GM15510 (cell line): ENCODE measurements around the gene SLC6A19.

Experiments
- POLR2A ChIP-seq: IDR thresholded peaks from 3 replicates; pipeline ENCODE4 v1.6.1; 2011; ENCODE audit warnings: borderline replicate concordance; ENCODE audit not compliant: insufficient read length; ENCODE audit errors: extremely low read depth

The SLC6A19 gene

GRCh38 chr5:1197876-1198666 lies 3.3 kb upstream of the SLC6A19 start:
- TF ChIP-seq POLR2A: no peak

- no peak for TF ChIP-seq POLR2A
These were observed 2.1 kb upstream of the SLC6A19 start for GRCh38 chr5:1199340-1199648.

GRCh38 chr5:1199649-1200494 lies 1.5 kb upstream of the SLC6A19 start:
- TF ChIP-seq POLR2A: no peak

- TF ChIP-seq POLR2A: no peak
These were observed 684 bp upstream of the SLC6A19 start for GRCh38 chr5:1200495-1201326.

GRCh38 chr5:1202026-1202797 lies 817 bp downstream of the SLC6A19 start:
- no peak for TF ChIP-seq POLR2A

GRCh38 chr5:1202798-1203185 lies 1.4 kb downstream of the SLC6A19 start:
- no peak for TF ChIP-seq POLR2A

GRCh38 chr5:1203311-1203967 lies 2.0 kb downstream of the SLC6A19 start:
- TF ChIP-seq POLR2A: no peak

GRCh38 chr5:1203968-1204692 lies 2.7 kb downstream of the SLC6A19 start:
- TF ChIP-seq POLR2A: no peak

- no peak for TF ChIP-seq POLR2A
These were observed 3.4 kb downstream of the SLC6A19 start for GRCh38 chr5:1204693-1205242.

GRCh38 chr5:1205255-1206180 lies 4.1 kb downstream of the SLC6A19 start:
- no peak for TF ChIP-seq POLR2A

- TF ChIP-seq POLR2A: no peak
These were observed 5.4 kb downstream of the SLC6A19 start for GRCh38 chr5:1206521-1207412.
